Measurements from ENCODE around the gene MORN5. TPM values are rescaled to one million over a fixed set of nuclear protein-coding genes. Genes with fewer than 3 reads are reported as not detected.

Gene MORN5
- total RNA-seq, 1 donor from 2014 or later = 0.64 TPM

DNA sequence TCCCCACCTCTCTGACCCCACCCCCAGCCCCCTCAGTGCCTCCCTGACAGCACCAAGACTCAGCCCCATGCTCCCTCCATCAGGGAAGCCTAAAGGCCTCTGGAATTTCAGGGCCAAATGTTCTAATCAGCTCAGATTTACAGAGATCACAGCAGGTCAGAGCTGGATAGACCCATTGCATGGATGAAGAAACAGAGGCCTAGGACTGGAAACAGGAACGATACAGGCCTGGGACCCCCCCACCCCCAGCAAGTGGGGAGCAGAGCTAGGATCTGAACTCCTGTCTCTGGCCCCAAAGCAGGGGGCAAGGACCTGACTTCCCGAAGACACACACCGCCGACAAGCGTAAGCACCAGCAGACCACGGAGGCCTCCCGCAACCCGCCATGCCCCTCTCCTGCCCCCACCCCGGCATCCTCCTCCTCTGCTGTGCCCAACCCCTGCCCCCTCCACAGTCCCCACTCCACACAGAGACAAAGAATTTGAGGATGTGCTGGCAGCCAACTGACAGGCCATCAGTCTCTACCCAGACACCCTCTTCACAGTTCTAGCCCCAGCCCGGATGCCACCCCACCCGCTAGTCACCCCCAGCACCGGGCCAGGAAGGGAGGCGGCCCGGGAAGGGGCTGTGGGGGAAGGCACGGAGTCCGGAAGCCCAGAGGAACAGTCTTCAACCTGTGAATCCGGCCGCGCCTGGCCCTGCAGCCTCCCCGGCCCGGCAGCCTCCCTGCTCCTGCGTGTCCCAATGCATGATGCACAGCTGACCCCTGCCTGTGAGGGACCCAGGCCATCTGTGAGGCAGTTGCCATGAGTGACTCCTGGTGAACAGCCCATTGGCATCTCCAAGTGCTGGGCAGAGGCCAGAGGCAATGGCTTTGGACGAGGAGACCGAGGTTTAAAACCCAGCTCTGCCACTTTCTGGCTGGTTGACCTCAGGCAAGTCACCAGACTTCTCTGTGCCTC, 31.4 kb upstream of the MORN5 start:
- TF ChIP-seq, protein P1, sequence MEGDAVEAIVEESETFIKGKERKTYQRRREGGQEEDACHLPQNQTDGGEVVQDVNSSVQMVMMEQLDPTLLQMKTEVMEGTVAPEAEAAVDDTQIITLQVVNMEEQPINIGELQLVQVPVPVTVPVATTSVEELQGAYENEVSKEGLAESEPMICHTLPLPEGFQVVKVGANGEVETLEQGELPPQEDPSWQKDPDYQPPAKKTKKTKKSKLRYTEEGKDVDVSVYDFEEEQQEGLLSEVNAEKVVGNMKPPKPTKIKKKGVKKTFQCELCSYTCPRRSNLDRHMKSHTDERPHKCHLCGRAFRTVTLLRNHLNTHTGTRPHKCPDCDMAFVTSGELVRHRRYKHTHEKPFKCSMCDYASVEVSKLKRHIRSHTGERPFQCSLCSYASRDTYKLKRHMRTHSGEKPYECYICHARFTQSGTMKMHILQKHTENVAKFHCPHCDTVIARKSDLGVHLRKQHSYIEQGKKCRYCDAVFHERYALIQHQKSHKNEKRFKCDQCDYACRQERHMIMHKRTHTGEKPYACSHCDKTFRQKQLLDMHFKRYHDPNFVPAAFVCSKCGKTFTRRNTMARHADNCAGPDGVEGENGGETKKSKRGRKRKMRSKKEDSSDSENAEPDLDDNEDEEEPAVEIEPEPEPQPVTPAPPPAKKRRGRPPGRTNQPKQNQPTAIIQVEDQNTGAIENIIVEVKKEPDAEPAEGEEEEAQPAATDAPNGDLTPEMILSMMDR (IDR thresholded peaks at IDR 0.05; ENCODE audit: unreplicated experiment) = no peak
- Mint-ChIP-seq H3K27ac (ENCODE audit: unreplicated experiment) (no peak overlapping the region), H3K27me3 (ENCODE audit: unreplicated experiment) (peaks cover 25% of the 10 kb centered on the region), H3K4me1 (ENCODE audit: unreplicated experiment) (peaks cover 30% of the 10 kb centered on the region), H3K9me3 (ENCODE audit: unreplicated experiment) (no peaks in the 10 kb centered on the region), H3K4me3 (ENCODE audit: unreplicated experiment) (no peak overlapping the region), H3K36me3 (ENCODE audit: low read depth, unreplicated experiment) (no peaks in the 10 kb centered on the region)
- no peak for DNase-seq (ENCODE audit: low spot score)

DNA sequence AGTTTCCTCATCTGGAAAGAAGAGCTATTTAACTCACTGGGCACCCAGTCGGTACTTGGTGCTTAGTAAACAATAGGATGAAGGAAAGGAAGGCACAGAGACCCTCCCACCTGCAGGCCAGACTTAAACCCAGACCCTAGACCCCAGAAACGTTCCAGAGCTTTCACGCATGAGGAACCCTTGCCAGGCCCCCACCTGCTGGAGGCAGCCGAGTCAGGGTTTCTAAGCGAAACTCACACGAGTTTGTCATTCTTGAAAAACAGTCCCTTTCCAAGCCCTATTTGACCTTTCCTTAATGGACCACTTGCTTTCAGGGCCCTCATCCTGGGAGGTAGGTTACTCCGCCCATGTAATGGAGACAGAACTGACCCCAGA, 30.8 kb upstream of the MORN5 start:
- Mint-ChIP-seq H3K4me1 (ENCODE audit: unreplicated experiment) (peaks cover 35% of the 10 kb centered on the region), H3K27me3 (ENCODE audit: unreplicated experiment) (peaks cover 31% of the 10 kb centered on the region), H3K4me3 (ENCODE audit: unreplicated experiment) (no peak overlapping the region), H3K27ac (ENCODE audit: unreplicated experiment) (no peak overlapping the region), H3K36me3 (ENCODE audit: low read depth, unreplicated experiment) (no peaks in the 10 kb centered on the region), H3K9me3 (ENCODE audit: unreplicated experiment) (no peaks in the 10 kb centered on the region)
- TF ChIP-seq, protein P1 (IDR thresholded peaks at IDR 0.05; ENCODE audit: unreplicated experiment) = no peak
- no peak for DNase-seq (ENCODE audit: low spot score)

DNA sequence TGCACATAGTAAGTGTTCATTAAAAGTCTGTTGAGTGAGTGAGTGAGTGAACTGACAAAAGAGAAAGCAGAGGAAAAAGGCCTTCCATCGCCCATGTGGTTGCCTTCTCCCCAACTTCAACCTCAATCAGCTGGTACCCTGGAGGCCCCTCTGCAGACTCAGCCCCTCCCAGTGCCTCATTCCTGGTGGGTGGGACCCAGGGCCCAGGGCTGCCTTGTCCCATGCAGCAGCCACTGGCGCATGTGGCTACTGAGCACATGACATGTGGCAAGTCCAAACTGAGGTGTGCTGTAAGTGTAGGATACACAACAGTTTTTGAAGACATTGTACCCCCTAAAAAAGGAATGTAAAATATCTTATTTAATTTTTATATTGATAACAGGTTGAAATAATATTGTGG, 29.7 kb upstream of the MORN5 start:
- Mint-ChIP-seq H3K9me3 (ENCODE audit: unreplicated experiment) (no peaks in the 10 kb centered on the region), H3K27ac (ENCODE audit: unreplicated experiment) (no peak overlapping the region), H3K36me3 (ENCODE audit: low read depth, unreplicated experiment) (no peaks in the 10 kb centered on the region), H3K4me3 (ENCODE audit: unreplicated experiment) (no peak overlapping the region), H3K27me3 (ENCODE audit: unreplicated experiment) (peaks cover 27% of the 10 kb centered on the region), H3K4me1 (ENCODE audit: unreplicated experiment) (peaks cover 43% of the 10 kb centered on the region)
- DNase-seq (ENCODE audit: low spot score) = no peak
- TF ChIP-seq, protein P1 (IDR thresholded peaks at IDR 0.05; ENCODE audit: unreplicated experiment) = no peak

DNA sequence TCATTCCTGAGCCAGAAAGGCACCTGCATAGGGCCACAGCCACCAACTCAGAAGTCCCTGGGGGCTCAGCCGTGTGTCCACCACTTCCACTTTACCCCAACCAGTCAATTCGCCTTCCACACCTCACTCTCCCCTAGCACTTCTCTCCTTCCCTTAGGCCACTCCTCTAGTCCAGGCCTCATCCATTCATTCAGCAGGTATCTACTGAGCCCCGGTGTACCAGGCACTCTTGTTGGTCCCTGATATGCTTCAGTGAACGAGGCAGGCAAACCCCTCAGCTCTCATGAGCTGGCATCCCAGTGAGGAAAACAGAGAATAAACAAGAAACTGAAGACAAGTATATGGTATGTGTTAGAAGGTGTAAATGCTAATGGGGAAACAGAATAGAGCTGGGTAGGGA, 28.9 kb upstream of the MORN5 start:
- Mint-ChIP-seq H3K4me3 (ENCODE audit: unreplicated experiment) (no peak overlapping the region), H3K9me3 (ENCODE audit: unreplicated experiment) (no peaks in the 10 kb centered on the region), H3K4me1 (ENCODE audit: unreplicated experiment) (peaks cover 39% of the 10 kb centered on the region), H3K27me3 (ENCODE audit: unreplicated experiment) (peaks cover 21% of the 10 kb centered on the region), H3K27ac (ENCODE audit: unreplicated experiment) (peak overlapping the region; percentile 9), H3K36me3 (ENCODE audit: low read depth, unreplicated experiment) (no peaks in the 10 kb centered on the region)
- TF ChIP-seq, protein P1 (IDR thresholded peaks at IDR 0.05; ENCODE audit: unreplicated experiment) = no peak
- no peak for DNase-seq (ENCODE audit: low spot score)

DNA sequence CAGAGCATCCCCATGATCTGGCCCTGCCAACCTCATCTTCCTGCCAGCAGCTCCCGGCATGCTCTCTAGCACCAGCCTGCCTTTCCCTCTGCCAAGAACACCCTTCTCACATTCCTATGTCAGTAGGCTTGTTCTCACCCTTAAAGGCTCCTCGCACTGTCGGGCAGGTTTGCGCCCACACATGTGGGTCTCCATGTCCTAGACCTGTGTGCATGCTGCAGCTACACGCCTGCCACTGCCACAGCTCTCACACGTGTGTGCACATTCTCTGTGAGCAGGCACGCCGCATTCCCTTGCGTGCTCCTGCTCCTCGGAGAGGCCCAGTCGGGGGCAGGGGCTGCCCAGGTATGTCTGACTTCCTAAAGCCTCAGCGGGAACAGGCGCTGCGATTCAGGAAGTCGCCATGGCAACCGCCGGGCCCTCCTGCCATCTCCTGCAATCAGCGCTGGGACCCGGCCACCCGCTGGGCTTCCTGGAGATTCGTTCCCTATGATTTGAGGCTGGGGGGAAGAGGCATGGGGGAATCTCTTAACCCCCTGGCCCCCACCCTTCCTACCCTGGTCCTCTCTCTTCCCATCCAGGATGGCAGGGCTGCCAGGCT, 28.2 kb upstream of the MORN5 start:
- H3K4me1 Mint-ChIP-seq (ENCODE audit: unreplicated experiment) = peaks cover 33% of the 10 kb centered on the region
- H3K4me3 Mint-ChIP-seq (ENCODE audit: unreplicated experiment) = no peak overlapping the region
- TF ChIP-seq, protein P1 (IDR thresholded peaks at IDR 0.05; ENCODE audit: unreplicated experiment) = no peak
- H3K9me3 Mint-ChIP-seq (ENCODE audit: unreplicated experiment) = no peaks in the 10 kb centered on the region
- H3K36me3 Mint-ChIP-seq (ENCODE audit: low read depth, unreplicated experiment) = no peaks in the 10 kb centered on the region
- no peak overlapping the region for H3K27ac Mint-ChIP-seq (ENCODE audit: unreplicated experiment)
- peaks cover 14% of the 10 kb centered on the region for H3K27me3 Mint-ChIP-seq (ENCODE audit: unreplicated experiment)
- peak; percentile 62 for DNase-seq (ENCODE audit: low spot score)

Data from endothelial cell (in vitro differentiated cells).